PC-9 (cell line): ENCODE data around the gene RAB11FIP2. TPM values are rescaled to one million over a fixed set of nuclear protein-coding genes. Genes with fewer than 3 reads are reported as not detected.

ENCODE experiments used
- BruUV-seq: library from RNA; stranded (reverse); fragments of 400-500 nt; replicated peaks from 2 replicates; lab custom pipeline; 2021; lab: Mats Ljungman, UMichigan
- CTCF ChIA-PET: fragments of 300-600 bp; sonication (Branson Sonifier 250); formaldehyde crosslinking; loops from one replicate; lab custom pipeline; 2022; ENCODE audit warnings: antibody characterized with exemption; lab: Charles Lee
- POLR2A ChIA-PET: fragments of 300-600 bp; sonication (Branson Sonifier 250); formaldehyde crosslinking; loops from one replicate; lab custom pipeline; 2022; ENCODE audit warnings: antibody characterized with exemption; ENCODE audit not compliant: unreplicated experiment; lab: Charles Lee
- DNase-seq, 2 experiments: peaks; one replicate each; pipeline versions ENCODE4 v3.0.0 to v3.0.0-alpha.2; 2015 to 2022; ENCODE audit warnings: mixed read lengths in 1 of 2
- H2AFZ ChIP-seq: fragments of 200-600 bp; sonication (generic); 2 replicates; pipeline ENCODE4 v1.8.1; 2017; ENCODE audit warnings: antibody characterized with exemption
- H3F3A ChIP-seq: fragments of 200-600 bp; sonication (generic); 2 replicates; pipeline ENCODE4 v1.8.1; 2017; ENCODE audit warnings: antibody characterized with exemption, mild to moderate bottlenecking, low read depth; ENCODE audit not compliant: insufficient read depth
- H3K27ac ChIP-seq: fragments of 200-600 bp; sonication (generic); 2 replicates; pipeline ENCODE4 v1.6.1; 2016; ENCODE audit warnings: mixed run types
- H3K27me3 ChIP-seq: fragments of 200-600 bp; sonication (generic); 2 replicates; pipeline ENCODE4 v1.6.1; 2016; ENCODE audit warnings: low read depth, mixed run types; ENCODE audit not compliant: insufficient read depth
- H3K36me3 ChIP-seq: fragments of 200-600 bp; sonication (generic); 2 replicates; pipeline ENCODE4 v1.6.1; 2016; ENCODE audit warnings: low read depth, mixed run types
- H3K4me1 ChIP-seq: fragments of 200-600 bp; sonication (generic); replicated peaks from 2 replicates; pipeline ENCODE4 v1.6.1; 2016; ENCODE audit warnings: mixed run types; ENCODE audit not compliant: insufficient read depth
- H3K4me2 ChIP-seq: fragments of 200-600 bp; sonication (generic); 2 replicates; pipeline ENCODE4 v1.6.1; 2017; ENCODE audit warnings: mixed run types
- H3K4me3 ChIP-seq: fragments of 200-600 bp; sonication (generic); 2 replicates; pipeline ENCODE4 v1.6.1; 2016; ENCODE audit warnings: mixed run types
- H3K79me2 ChIP-seq: fragments of 200-600 bp; sonication (generic); 2 replicates; pipeline ENCODE4 v1.6.1; 2017; ENCODE audit warnings: low read depth, mixed run types
- H3K9me2 ChIP-seq: fragments of 200-600 bp; sonication (generic); 2 replicates; pipeline ENCODE4 v1.8.1; 2017; ENCODE audit warnings: mild to moderate bottlenecking; ENCODE audit not compliant: insufficient read depth
- H3K9me3 ChIP-seq: fragments of 200-600 bp; sonication (generic); 2 replicates; pipeline ENCODE4 v1.8.1; 2016; ENCODE audit warnings: low read depth; ENCODE audit not compliant: insufficient read depth
- H4K20me1 ChIP-seq: fragments of 200-600 bp; sonication (generic); 2 replicates; pipeline ENCODE4 v1.8.1; 2017; ENCODE audit not compliant: insufficient read depth
- EZH2 ChIP-seq: fragments of 200-600 bp; sonication (generic); IDR thresholded peaks from 2 replicates; pipeline ENCODE4 v1.8.0; 2017; ENCODE audit warnings: antibody characterized with exemption, low read depth
- intact Hi-C: fragments of 100-400 bp; cut with micrococcal nuclease; formaldehyde crosslinking; loops from one replicate; pipeline ENCODE4 v1.10.0; 2022; ENCODE audit not compliant: unreplicated experiment
- total RNA-seq: library from RNA; stranded (reverse); gene quantifications from 2 replicates; pipeline ENCODE4 v1.2.3, GENCODE V29; 2021
- TF ChIP-seq, protein P1 (sequence below): fragments of 200-600 bp; sonication (generic); conservative IDR thresholded peaks from 2 replicates; pipeline ENCODE4 v1.6.1; 2017; ENCODE audit warnings: mixed run types, antibody characterized with exemption, mild to moderate bottlenecking, moderate library complexity

RAB11FIP2 gene
- total RNA-seq, 1 experiment from 2014 or later: 6.0 TPM

DNA sequence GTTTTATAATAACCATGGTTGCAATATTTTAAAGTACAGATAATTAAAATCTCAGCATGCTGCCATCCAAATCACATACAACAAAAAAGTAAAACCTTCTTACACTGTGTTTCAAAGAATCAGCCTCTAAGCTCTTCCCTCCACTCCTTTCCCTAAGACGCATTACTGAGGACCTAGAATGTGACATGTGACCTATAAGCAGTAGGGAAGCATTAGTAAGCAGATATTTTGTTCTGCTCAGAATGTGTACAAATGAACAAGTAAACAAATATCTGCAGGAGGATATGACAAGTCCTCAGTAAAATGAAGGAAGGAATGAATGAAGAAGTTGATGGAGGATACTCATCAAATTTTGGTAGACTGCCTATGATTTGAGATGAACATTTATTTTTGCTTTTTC, 49.1 kb downstream of the RAB11FIP2 start:
- H3K4me3 ChIP-seq: no peak overlapping the region
- H3K36me3 ChIP-seq: no peaks in the 10 kb centered on the region
- BruUV-seq: no TSS peak
- no peaks in the 10 kb centered on the region for H3K9me3 ChIP-seq
- H4K20me1 ChIP-seq: no peaks in the 10 kb centered on the region
- POLR2A ChIA-PET: no interaction called here
- no peak overlapping the region for H2AFZ ChIP-seq
- CTCF ChIA-PET: no interaction called here
- no peaks in the 10 kb centered on the region for H3K4me1 ChIP-seq
- H3K4me2 ChIP-seq: no peak overlapping the region
- intact Hi-C loops: no loop called here
- no peak for TF ChIP-seq EZH2
- TF ChIP-seq, protein P1, sequence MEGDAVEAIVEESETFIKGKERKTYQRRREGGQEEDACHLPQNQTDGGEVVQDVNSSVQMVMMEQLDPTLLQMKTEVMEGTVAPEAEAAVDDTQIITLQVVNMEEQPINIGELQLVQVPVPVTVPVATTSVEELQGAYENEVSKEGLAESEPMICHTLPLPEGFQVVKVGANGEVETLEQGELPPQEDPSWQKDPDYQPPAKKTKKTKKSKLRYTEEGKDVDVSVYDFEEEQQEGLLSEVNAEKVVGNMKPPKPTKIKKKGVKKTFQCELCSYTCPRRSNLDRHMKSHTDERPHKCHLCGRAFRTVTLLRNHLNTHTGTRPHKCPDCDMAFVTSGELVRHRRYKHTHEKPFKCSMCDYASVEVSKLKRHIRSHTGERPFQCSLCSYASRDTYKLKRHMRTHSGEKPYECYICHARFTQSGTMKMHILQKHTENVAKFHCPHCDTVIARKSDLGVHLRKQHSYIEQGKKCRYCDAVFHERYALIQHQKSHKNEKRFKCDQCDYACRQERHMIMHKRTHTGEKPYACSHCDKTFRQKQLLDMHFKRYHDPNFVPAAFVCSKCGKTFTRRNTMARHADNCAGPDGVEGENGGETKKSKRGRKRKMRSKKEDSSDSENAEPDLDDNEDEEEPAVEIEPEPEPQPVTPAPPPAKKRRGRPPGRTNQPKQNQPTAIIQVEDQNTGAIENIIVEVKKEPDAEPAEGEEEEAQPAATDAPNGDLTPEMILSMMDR: no peak
- no peaks in the 10 kb centered on the region for H3K79me2 ChIP-seq
- no peaks in the 10 kb centered on the region for H3K9me2 ChIP-seq
- no peaks in the 10 kb centered on the region for H3K27me3 ChIP-seq
- no peaks in the 10 kb centered on the region for H3F3A ChIP-seq
- no peak for DNase-seq
- H3K27ac ChIP-seq: no peak overlapping the region

DNA sequence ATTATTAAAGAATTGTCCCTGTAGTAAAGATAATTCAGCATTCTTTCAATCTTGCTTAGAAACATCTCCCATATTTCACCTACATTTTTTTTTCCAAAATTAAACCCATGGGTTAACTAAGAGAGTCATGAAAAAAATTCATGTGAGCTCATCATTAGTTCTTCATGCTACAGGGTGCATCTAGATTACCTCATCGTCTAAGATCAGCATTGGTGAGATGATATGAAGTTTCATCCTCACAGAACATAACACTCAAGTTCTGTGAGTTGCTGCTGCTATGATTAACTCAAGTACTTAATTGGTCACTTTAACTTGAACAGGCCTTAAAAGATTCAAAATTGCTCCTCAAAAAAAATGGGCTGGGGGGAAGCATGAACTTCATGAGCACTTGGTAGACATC, 50.0 kb downstream of the RAB11FIP2 start:
- Histone ChIP-seq H2AFZ (no peak overlapping the region), H3K27me3 (no peaks in the 10 kb centered on the region), H3K36me3 (no peaks in the 10 kb centered on the region), H3K9me3 (no peaks in the 10 kb centered on the region), H3K9me2 (no peaks in the 10 kb centered on the region), H3K4me1 (no peaks in the 10 kb centered on the region), H4K20me1 (no peaks in the 10 kb centered on the region), H3K4me3 (no peak overlapping the region), H3K4me2 (no peak overlapping the region), H3K79me2 (no peaks in the 10 kb centered on the region), H3K27ac (no peak overlapping the region), H3F3A (no peaks in the 10 kb centered on the region)
- BruUV-seq: no TSS peak
- no peak for DNase-seq
- intact Hi-C loops: no loop called here
- CTCF ChIA-PET: no interaction called here
- TF ChIP-seq, protein P1: no peak
- TF ChIP-seq EZH2: no peak
- POLR2A ChIA-PET: no interaction called here

DNA sequence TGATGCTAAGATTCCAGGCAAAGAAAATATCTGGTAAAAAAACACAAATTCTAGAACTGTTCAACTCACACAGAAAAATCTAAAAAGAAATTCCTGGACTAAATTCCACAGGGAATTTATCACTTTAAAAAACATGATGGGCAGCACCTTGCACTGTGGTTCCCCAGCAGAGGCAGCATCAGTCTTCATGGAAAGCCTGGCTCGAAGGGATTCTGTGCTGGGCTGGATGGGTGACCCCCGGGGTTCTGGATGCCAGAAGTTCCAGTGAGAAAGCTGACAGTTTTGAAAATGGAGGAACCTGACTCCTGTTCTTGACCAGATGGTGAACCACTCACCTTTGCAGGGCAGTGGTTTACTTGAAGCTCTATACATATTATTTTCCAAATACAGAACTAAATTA, 52.0 kb downstream of the RAB11FIP2 start:
- Histone ChIP-seq H3K36me3 (no peaks in the 10 kb centered on the region), H2AFZ (no peak overlapping the region), H3K4me2 (no peak overlapping the region), H3K79me2 (no peaks in the 10 kb centered on the region), H3K9me3 (no peaks in the 10 kb centered on the region), H3K9me2 (no peaks in the 10 kb centered on the region), H3K27ac (no peak overlapping the region), H4K20me1 (no peaks in the 10 kb centered on the region), H3K4me1 (no peaks in the 10 kb centered on the region), H3F3A (no peaks in the 10 kb centered on the region), H3K27me3 (no peaks in the 10 kb centered on the region), H3K4me3 (no peak overlapping the region)
- no peak for DNase-seq
- CTCF ChIA-PET: no interaction called here
- no TSS peak for BruUV-seq
- POLR2A ChIA-PET: no interaction called here
- TF ChIP-seq, protein P1: no peak
- no peak for TF ChIP-seq EZH2
- intact Hi-C loops: no loop called here
